PFSK-1 (cell line): ENCODE data around the gene SAPCD2.

Experiments used
- POLR2AphosphoS5 ChIP-seq: IDR thresholded peaks from 2 replicates; pipeline ENCODE4 v1.6.1; 2012; ENCODE audit warnings: low read depth, mild to moderate bottlenecking, control low read depth, low read length, moderate library complexity
- TAF1 ChIP-seq: IDR thresholded peaks from 2 replicates; pipeline ENCODE4 v1.6.1; 2012; ENCODE audit warnings: low read length, control low read depth, borderline replicate concordance; ENCODE audit not compliant: insufficient read depth

DNA sequence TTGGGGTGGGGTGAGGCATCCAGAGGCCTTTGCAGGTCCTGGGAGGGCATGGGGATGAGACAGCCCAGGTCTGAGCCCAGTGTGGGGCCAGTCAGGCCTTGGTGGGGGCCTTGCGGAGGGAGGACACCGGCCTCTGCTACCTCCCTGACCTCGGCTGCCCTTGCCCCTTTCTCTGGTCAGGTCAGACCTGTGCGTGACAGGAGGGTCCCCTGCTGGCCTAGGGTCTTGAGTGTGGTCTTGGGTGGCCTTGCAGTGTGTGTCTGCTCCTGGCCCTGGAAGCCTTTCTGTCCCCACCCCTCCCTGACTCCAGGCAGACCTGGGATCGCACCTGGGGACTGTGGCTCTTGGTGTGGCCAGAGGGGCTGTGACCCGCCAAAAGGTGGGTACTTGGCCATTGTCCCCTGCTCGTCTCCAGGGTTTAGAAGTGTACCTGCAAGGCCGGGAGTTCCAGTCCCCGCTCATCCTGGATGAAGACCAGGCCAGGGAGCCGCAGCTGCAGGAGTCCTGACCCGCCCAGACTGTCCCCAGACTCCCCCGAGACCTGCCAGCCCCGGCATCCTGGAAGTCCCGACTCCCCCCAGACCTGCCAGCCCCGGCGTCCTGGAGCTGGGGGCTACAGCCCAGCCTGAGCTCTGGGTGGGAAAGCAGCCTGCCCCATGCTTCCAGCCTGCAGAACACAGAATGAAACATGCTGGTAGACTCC, 12.0 kb upstream of the SAPCD2 start:
- no peak for TF ChIP-seq POLR2AphosphoS5
- no peak for TF ChIP-seq TAF1
